NCI-H1048 (cell line): ENCODE results near the gene ASB5.
"Not testable (repeated sequence)": the region's sequence is repeated elsewhere in the genome, so short reads cannot be mapped to it uniquely, and the experiment has no call there.

Experiments used
- DNase-seq: peaks from one replicate; lab custom pipeline; 2025; lab: John Stamatoyannopoulos, UW

The ASB5 gene

GRCh38 chr4:176222149-176222548 is 46.9 kb downstream of the ASB5 start:
- DNase-seq: no peak

DNA sequence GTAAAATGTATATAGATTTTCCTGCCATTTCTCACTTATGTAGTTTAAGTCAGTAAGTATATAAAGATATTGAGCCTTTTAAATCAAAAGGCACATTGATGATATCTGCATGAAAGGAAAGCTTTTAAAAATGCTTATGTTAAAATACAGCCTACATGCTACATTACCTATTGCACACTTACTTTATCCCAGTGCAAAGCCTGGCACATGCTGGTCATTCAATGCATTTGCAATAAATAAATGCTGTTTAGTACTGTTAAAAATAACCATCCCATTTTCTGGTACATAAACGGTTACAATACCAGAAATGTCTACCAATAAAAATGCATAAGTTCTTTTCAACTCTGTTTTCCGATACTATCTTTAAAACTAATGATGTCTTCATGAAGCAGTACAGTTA is 51.5 kb downstream of the ASB5 start:
- DNase-seq: no peak

- DNase-seq: not testable (repeated sequence)
Observed at GRCh38 chr4:176212351-176212750, 56.7 kb downstream of the ASB5 start.

- no peak for DNase-seq
Observed at GRCh38 chr4:176210579-176211296, 58.3 kb downstream of the ASB5 start.

DNA sequence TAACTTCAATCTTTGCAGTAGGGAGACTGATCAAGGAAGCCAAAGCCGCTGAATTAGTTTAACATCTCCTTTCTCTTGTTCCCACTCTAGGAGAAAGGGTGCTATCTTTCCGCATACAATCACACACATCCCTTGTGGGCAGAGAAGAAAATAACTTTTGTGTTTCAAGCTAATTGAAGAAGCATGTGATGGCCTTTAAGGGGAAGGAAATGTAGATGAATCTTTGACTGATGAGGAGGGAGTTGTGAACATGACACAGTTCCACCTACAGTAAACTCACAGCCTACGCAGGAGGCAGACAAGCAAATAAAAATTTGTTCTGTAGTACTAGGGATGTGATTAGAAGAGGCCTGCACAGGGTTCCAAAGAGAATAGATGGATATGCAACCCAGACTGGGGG is 58.9 kb downstream of the ASB5 start:
- no peak for DNase-seq

- no peak for DNase-seq
Observed at GRCh38 chr4:176209535-176209934, 59.5 kb downstream of the ASB5 start.

DNA sequence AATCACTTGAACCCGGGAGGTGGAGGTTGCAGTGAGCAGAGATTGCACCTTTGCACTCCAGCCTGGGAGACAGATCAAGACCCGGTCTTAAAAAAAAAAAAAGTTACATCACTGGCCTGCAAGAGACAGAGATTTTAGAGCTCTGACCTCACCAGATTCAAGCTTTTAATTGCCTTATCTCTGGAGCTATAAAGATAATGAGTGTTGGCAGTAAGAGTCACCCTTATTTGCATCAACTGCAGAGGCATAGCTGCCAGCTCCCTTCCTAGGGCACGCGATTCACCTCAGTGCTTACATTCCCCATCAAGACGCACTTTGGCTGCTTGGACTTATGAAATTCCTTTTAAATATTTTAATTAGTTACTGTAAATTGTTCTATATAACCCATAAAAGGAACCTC is 61.2 kb downstream of the ASB5 start:
- peak; percentile 21 for DNase-seq

DNA sequence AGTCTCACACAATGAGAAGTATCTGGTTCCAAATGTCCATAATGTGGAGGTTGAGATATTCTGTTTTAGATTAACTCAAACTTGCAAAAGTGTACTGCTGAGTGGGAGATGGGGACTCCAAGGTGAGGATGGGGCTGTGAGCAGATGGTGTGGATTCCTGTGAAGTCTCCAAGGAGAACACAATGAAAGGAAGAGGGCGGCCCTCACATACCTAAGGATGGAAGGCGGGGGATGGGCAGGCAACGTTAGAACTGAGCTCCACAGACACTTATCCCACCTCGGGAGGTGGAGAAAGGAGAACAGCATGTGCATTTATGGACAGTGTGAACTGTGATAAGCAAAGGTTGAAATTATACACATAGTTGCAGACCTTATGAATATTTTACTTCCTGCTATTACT is 63.7 kb downstream of the ASB5 start:
- no peak for DNase-seq

GRCh38 chr4:176198316-176198903 is 70.6 kb downstream of the ASB5 start:
- no peak for DNase-seq

- DNase-seq: peak; percentile 32
Observed at GRCh38 chr4:176195184-176195978, 73.6 kb downstream of the ASB5 start, which contains the start of gene SPATA4. Gene SPATA4, minus strand, starts transcription at chr4:176195585. Its CDS starts 23 bp downstream, at chr4:176195562.

DNA sequence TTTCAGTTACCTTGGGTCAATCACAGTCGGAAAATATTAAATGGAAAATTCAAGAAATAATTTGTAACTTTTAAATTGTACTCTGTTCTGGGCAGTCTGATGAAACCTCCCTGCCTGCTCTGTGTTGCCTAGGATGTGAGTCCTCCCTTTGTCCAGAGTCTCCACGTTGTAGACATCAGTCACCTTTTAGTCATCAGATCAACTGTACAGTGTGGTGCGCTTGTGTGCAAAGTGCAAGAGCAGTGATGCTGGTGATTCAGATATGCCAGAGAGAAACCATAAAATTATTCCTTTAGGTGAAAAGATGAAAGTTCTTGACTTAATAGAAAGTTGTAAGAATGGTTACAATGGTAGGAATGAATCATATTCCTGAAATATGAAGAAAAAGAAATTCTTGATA is 75.1 kb downstream of the ASB5 start:
- DNase-seq: no peak

DNA sequence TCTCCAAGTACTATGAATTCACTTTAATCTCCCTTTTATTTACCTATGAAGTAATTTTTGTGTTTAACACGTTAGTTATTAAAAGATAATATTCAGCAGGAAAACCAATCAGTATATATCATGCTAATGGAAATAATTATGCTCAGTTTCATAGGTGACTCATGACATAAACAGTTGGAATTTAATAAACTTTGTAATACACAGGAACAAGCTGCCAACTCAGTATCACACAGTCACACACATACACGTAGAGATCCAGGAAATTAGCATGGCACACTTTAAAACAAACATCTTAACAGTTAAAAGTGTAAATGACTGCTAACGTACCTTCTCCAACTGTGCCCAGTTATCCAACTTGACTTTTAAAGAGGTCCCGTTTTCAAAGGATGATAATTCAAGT is 75.9 kb downstream of the ASB5 start:
- DNase-seq: no peak

GRCh38 chr4:176191974-176192373 is 77.0 kb downstream of the ASB5 start:
- DNase-seq: no peak

GRCh38 chr4:176189891-176190795 is 78.9 kb downstream of the ASB5 start:
- no peak for DNase-seq

DNA sequence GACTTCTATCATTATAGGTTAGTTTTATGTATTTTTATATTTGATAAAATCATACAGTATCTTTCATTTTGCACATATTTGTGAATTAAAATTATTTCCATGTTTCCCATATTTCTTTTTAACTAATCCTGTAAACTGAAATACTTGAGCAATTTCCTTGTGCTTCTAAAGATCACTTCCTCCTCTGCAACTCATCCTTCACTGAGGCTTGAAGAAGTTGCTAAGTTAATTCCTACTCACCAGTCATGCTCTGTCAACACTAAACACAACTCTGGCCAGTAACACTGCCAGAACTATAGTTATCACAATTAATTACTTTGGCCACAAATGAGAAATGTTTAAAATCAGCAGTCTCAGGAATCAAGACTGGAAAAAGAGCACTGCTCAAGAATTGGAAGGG is 80.4 kb downstream of the ASB5 start:
- no peak for DNase-seq

DNA sequence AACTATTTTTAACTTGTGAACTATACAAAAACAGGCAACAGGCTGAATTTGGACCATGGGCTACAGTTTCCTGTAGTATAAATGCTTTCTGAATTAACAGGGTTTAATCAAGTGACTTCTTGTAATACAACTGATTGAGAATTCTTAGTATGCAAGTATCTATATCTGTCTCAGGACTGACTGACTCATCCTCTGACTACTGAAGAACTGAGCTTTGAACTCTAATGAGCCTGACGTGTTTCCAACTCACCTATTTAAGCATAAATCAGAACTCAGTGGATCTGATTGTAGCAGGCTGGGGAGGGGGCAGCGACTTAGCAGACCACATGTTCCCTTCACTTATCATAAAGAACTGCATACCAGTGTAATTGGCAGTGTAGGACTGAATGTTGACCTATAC is 81.4 kb downstream of the ASB5 start:
- DNase-seq: no peak

DNA sequence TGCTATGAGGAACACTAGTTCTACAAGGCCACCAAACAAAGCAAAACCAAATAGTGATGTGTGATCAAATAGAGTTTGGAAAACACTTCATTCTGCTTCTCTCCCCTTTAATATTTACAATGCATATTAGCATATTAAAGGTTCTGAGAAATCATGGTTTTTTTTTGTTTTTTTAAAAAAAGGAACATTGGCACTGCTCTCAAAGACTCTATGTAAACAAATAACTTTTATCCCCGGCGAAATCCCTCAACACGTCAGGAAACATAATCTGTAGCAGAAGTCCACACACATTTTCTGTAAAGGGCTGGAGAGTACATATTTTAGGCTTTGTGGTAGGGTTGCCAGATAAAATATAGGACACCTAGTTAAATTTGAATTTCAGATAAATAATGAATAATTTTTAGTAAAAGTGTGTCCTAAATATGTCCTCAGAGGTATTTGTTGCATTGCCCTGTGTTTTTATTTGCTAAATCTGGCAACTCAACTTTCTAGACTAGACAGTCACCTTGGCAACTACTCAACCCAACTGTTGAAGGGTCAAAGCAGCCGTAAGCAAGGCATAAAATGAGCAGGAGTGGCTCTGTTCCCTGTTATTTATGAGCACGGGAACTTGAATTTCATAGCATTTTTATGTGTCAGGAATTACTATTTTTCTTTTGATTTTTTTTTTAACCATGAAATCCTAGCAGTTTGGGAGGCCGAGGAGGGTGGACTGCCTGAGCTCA is 82.2 kb downstream of the ASB5 start:
- DNase-seq: no peak

GRCh38 chr4:176186067-176186466 is 83.0 kb downstream of the ASB5 start:
- no peak for DNase-seq

DNA sequence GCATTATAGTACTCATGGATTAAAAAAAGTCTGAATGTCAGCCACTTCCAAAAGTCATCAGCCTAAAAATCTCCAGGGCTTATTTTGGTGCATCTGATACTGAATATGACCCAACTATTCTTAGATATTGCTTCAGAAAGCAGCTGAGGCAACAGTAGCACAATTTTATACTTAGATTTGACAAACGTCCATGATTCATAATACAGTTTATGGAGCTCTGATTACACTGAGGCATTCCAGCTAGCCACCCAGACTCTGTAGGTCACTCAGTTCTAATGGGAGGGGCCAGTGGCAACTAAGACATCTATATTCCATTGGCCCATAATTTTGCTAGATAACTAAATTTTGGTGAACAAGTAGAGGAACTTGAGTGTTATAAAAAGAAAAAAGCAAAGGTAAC is 84.0 kb downstream of the ASB5 start:
- no peak for DNase-seq
